Endodermal cell (in vitro differentiated cells): Measurements from ENCODE around the gene PIK3R5. TPM values are rescaled to one million over a fixed set of nuclear protein-coding genes. Genes with fewer than 3 reads are reported as not detected.
A peak's percentile ranks its signal among the peaks of the same experiment; 100 is the strongest.

ENCODE experiments used
- DNase-seq: peaks from one replicate; pipeline ENCODE4 v3.0.0-alpha.2; 2017
- H3K27ac ChIP-seq: 2 replicates; pipeline ENCODE4 v1.5.1; 2013; ENCODE audit warnings: mild to moderate bottlenecking, low read depth, low read length, moderate library complexity
- H3K27me3 ChIP-seq: 2 replicates; pipeline ENCODE4 v1.6.1; 2013; ENCODE audit warnings: mild to moderate bottlenecking, low read length, moderate library complexity; ENCODE audit not compliant: insufficient read depth, control insufficient read depth, poor library complexity, severe bottlenecking
- H3K36me3 ChIP-seq: 2 replicates; pipeline ENCODE4 v1.7.0; 2013; ENCODE audit warnings: mild to moderate bottlenecking, low read length, moderate library complexity; ENCODE audit not compliant: control insufficient read depth, insufficient read depth
- H3K4me1 ChIP-seq: one replicate; pipeline ENCODE4 v1.7.0; 2013; ENCODE audit warnings: low read length; ENCODE audit not compliant: control insufficient read depth, insufficient read depth
- H3K4me3 ChIP-seq: 2 replicates; pipeline ENCODE4 v1.5.1; 2013; ENCODE audit warnings: mild to moderate bottlenecking, low read length, moderate library complexity
- H3K9ac ChIP-seq: 2 replicates; pipeline ENCODE4 v1.6.1; 2013; ENCODE audit warnings: mild to moderate bottlenecking, low read length, moderate library complexity; ENCODE audit not compliant: poor library complexity, severe bottlenecking; ENCODE audit errors: extremely low read depth
- H3K9me3 ChIP-seq: 2 replicates; pipeline ENCODE4 v1.6.1; 2013; ENCODE audit warnings: mild to moderate bottlenecking, low read length, moderate library complexity; ENCODE audit not compliant: control insufficient read depth
- H3K27ac Mint-ChIP-seq: 2 replicates; pipeline ENCODE4 v1.8.0; 2020; ENCODE audit warnings: mixed read lengths
- H3K27me3 Mint-ChIP-seq: 2 replicates; pipeline ENCODE4 v1.8.0; 2021; ENCODE audit warnings: mild to moderate bottlenecking, mixed read lengths; ENCODE audit not compliant: insufficient read depth
- H3K36me3 Mint-ChIP-seq: 2 replicates; pipeline ENCODE4 v1.8.0; 2020; ENCODE audit warnings: low read depth, mixed read lengths
- H3K4me1 Mint-ChIP-seq: 2 replicates; pipeline ENCODE4 v1.8.0; 2020; ENCODE audit warnings: mixed read lengths
- H3K4me3 Mint-ChIP-seq: 2 replicates; pipeline ENCODE4 v1.8.0; 2020; ENCODE audit warnings: mild to moderate bottlenecking, moderate library complexity, mixed read lengths
- H3K9me3 Mint-ChIP-seq: 2 replicates; pipeline ENCODE4 v1.8.0; 2020; ENCODE audit warnings: mild to moderate bottlenecking, mixed read lengths
- WGBS, 2 experiments: methylation state at CpG; one replicate each; pipeline versions ENCODE4 v1.1.5 to v1.1.7; 2013; ENCODE audit warnings: missing lambda C conversion rate in 2 of 2, mixed read lengths in 1 of 2; ENCODE audit not compliant: insufficient coverage in 1 of 2, insufficient read length in 1 of 2; 5-methylcytosine and 5-hydroxymethylcytosine counted together
- total RNA-seq, 2 donors: library from RNA; stranded (reverse); fragmentation: NEBNext Ultra II Directional in 1 of 2; extraction: Animal tissue kit (Norgen Biotek cat#: 25700) in 1 of 2; gene quantifications; 2 replicates in 1 of 2; 3 replicates in 1 of 2; pipeline ENCODE4 v1.2.1, GENCODE V29; 2021
- TF ChIP-seq, protein P1 (sequence below): fragments of 200-600 bp; sonication (generic); conservative IDR thresholded peaks from 2 replicates; pipeline ENCODE4 v1.5.0; 2021; ENCODE audit warnings: antibody characterized with exemption, mild to moderate bottlenecking

The PIK3R5 gene
- total RNA-seq, 2 donors from 2014 or later = 10.4 to 37.0 TPM

GRCh38 chr17:9004961-9005285, 39.4 kb upstream of the PIK3R5 start:
- Histone ChIP-seq H3K4me1 (no peaks in the 10 kb centered on the region), H3K9ac (no peak overlapping the region), H3K27ac (no peak overlapping the region), H3K4me3 (peak overlapping the region; percentile 80), H3K36me3 (no peaks in the 10 kb centered on the region), H3K9me3 (peaks cover 26% of the 10 kb centered on the region), H3K27me3 (peaks cover 78% of the 10 kb centered on the region)
- DNase-seq = no peak
- Mint-ChIP-seq H3K4me1 (peaks cover 5% of the 10 kb centered on the region), H3K36me3 (no peaks in the 10 kb centered on the region), H3K4me3 (peak overlapping the region; percentile 62), H3K27ac (no peak overlapping the region), H3K9me3 (no peaks in the 10 kb centered on the region), H3K27me3 (peaks cover 87% of the 10 kb centered on the region)
- TF ChIP-seq, protein P1, sequence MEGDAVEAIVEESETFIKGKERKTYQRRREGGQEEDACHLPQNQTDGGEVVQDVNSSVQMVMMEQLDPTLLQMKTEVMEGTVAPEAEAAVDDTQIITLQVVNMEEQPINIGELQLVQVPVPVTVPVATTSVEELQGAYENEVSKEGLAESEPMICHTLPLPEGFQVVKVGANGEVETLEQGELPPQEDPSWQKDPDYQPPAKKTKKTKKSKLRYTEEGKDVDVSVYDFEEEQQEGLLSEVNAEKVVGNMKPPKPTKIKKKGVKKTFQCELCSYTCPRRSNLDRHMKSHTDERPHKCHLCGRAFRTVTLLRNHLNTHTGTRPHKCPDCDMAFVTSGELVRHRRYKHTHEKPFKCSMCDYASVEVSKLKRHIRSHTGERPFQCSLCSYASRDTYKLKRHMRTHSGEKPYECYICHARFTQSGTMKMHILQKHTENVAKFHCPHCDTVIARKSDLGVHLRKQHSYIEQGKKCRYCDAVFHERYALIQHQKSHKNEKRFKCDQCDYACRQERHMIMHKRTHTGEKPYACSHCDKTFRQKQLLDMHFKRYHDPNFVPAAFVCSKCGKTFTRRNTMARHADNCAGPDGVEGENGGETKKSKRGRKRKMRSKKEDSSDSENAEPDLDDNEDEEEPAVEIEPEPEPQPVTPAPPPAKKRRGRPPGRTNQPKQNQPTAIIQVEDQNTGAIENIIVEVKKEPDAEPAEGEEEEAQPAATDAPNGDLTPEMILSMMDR = no peak
- WGBS, 2 experiments = 33 to 62% methylated on average over 1 to 6 of the region's 6 CpGs

GRCh38 chr17:9004132-9004960, 38.8 kb upstream of the PIK3R5 start:
- TF ChIP-seq, protein P1 = peak; percentile 65
- peaks cover 5% of the 10 kb centered on the region for H3K4me1 Mint-ChIP-seq
- Histone ChIP-seq H3K27me3 (peaks cover 73% of the 10 kb centered on the region), H3K4me1 (no peaks in the 10 kb centered on the region), H3K9me3 (peaks cover 27% of the 10 kb centered on the region), H3K9ac (peak overlapping the region; percentile 38), H3K4me3 (peak overlapping the region; percentile 80), H3K27ac (no peak overlapping the region), H3K36me3 (no peaks in the 10 kb centered on the region)
- H3K36me3 Mint-ChIP-seq = no peaks in the 10 kb centered on the region
- no peaks in the 10 kb centered on the region for H3K9me3 Mint-ChIP-seq
- peak; percentile 86 for DNase-seq
- H3K27me3 Mint-ChIP-seq = peaks cover 82% of the 10 kb centered on the region
- H3K4me3 Mint-ChIP-seq = peak overlapping the region; percentile 62
- WGBS, 2 experiments = 9 to 13% methylated on average over 28 to 58 of the region's 58 CpGs
- H3K27ac Mint-ChIP-seq = no peak overlapping the region

DNA sequence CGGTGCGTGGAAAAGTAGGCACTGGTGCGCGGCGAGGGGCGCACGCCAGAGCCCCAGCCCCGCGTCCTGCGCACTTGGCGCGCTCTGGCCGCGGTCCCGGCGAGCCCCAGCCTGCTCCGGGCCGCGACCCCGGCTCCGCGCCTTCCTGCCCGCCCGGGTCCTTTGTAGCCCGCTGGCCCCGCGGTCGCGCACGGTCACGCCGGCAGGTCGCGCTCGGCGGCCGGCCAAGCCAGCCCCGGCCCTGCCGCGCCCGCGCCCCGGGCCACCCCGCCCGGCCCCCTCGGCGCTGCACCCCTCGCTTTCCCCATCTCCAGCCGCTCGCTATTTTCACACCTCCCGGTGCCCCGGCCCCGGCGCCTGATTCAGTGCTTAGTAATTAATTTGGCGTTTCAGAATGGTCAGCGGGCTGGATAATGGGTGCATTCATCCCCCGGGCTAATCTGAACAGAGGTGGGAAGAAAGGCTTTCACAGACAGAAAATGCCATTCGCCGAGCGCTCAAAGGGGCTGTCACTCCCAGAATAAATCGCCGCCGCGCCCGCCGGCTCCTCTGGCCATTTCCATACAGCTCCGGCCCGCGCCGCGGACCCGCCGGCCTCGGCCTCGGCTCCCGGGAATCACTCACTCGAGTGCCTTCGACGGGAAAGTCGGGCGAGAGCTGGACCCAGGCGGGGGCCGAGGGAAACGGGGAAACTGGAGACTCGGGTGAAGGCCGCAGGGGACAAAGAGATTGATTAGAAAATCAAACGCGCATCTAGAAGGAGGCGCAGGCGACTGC, 38.0 kb upstream of the PIK3R5 start:
- no peak overlapping the region for H3K27ac ChIP-seq
- H3K27me3 ChIP-seq = peaks cover 67% of the 10 kb centered on the region
- Mint-ChIP-seq H3K36me3 (no peaks in the 10 kb centered on the region), H3K4me3 (peak overlapping the region; percentile 62), H3K27ac (no peak overlapping the region), H3K4me1 (peaks cover 5% of the 10 kb centered on the region), H3K9me3 (no peaks in the 10 kb centered on the region), H3K27me3 (peaks cover 76% of the 10 kb centered on the region)
- H3K4me3 ChIP-seq = peak overlapping the region; percentile 80
- WGBS, 2 experiments = 1% methylated on average over 58 to 90 of the region's 90 CpGs
- H3K4me1 ChIP-seq = no peaks in the 10 kb centered on the region
- H3K36me3 ChIP-seq = no peaks in the 10 kb centered on the region
- H3K9ac ChIP-seq = peak overlapping the region; percentile 38
- TF ChIP-seq, protein P1 = no peak
- DNase-seq = peak; percentile 90
- H3K9me3 ChIP-seq = peaks cover 27% of the 10 kb centered on the region
